Measurements from ENCODE around the gene GRK3.
"Not testable (repeated sequence)": the region's sequence is repeated elsewhere in the genome, so short reads cannot be mapped to it uniquely, and the experiment has no call there.

Gene GRK3

DNA sequence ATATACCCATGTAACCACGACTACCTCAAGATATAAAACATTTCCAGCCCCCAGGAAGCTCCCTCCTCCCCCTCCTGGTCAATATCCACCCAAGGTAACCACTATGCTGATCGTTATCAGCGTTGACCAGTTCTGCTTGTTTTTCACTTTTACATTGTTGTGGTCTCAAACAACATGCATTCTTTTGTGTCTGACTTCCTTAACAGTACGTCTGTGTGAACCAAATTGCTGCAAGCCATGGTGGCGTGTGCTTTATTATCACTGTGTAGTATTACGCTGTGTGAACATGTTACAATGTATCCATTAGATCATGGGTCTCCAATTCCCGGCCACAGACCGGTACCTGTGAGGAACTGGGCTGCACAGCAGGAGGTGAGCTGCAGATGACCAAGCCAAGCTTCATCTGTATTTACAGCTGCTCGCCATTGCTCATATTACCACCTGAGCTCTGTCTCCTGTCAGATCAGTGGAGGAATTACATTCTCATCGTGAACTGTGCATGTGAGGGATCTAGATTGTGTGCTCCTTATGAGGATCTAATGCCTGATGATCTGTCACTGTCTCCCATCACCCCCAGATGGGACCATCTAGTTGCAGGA, 15.5 kb upstream of the GRK3 start:
- no peak for DNase-seq

DNA sequence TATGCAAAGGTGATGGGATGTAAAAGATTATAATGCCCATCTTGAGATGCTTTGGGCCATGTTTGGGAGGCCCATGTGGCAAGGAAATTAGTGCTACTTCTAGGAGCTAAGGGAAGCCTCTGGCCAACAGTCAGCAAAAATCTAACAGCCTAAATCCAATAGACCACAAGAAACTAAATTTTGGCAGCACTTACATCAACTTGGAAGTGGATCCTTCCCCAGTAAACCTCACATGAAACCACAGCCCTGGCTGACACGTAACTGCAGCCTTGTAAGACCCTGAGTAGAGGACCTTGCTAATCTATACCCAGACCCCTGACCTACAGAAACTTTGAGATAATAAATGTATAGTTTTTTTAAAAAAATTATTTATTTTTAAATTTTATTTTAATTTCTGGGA, 13.1 kb upstream of the GRK3 start:
- no peak for DNase-seq

DNA sequence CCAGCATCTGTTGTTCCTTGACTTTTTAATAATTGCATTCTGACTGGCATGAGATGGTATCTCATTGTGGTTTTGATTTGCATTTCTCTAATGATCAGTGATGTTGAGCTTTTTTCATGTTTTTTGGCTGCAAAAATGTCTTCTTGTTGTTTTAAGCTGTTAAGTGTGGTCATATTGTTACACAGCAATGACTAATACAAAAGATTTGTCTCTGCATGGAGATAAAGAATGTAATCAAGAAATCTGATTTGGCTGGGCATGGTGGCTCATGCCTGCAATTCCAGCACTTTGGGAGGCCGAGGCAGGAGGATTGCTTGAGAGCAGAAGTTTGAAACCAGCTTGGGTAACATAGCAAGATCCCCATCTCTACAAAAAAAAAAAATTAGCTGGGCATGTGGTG, 12.1 kb upstream of the GRK3 start:
- DNase-seq = not testable (repeated sequence)

DNA sequence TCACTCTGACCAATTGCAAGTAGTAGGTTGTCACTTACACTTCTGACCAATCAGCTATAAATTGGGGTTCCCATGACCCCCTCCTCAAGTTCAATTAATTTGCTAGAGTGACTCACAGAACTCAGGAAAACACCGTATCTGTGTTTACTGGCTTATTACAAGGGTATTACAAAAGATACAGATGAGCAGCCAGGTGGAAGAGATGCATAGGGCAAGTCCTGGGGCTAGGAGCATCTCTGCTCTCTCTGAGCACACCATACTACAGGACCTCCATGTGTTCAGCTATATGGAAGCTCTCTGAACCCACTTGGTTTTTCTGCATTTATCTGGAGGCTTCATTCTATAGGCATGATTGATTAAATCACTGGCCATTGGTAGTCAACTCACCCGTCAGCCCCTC, 11.3 kb upstream of the GRK3 start:
- DNase-seq = no peak

DNA sequence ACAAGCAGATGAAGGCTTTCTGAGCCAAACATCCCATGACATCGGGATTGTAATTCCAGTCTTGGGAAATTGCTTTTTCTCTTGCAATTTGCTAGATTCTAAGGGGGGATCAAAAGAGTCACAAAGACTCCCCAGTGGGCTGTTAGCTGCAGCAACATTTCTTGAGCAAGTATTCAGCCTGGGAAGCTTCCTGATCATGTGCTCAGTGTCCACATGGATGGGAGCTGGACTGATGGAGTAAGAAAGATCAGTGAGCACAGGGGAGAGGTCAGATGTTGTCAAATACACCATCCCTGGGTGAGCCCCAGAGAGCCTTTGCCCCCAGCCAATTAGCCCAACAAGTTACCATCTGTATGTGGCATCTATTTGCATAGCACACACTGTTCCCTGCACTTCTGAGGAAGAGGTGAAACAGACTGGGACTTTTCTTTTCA, 10.2 kb upstream of the GRK3 start:
- DNase-seq = no peak

DNA sequence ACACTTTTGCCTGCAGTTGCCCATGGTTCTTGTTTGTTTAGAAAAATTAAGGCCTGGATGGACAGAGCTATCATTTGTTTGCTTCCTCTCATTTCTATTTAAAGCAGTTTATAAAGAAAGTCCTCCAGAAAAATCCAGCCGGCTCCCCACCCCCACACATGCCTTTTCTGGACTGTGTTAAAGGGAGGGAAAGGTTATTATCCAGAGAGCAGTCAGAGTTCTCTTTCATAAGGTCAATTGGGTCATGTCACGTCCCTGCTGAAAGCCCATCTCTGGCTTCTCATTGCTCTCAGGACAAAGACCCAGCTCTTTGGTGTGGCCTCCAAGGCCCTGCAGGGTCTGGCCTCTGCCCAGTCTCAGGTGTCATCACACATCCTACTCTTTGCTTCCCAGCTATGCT, 9.8 kb upstream of the GRK3 start:
- no peak for DNase-seq

DNA sequence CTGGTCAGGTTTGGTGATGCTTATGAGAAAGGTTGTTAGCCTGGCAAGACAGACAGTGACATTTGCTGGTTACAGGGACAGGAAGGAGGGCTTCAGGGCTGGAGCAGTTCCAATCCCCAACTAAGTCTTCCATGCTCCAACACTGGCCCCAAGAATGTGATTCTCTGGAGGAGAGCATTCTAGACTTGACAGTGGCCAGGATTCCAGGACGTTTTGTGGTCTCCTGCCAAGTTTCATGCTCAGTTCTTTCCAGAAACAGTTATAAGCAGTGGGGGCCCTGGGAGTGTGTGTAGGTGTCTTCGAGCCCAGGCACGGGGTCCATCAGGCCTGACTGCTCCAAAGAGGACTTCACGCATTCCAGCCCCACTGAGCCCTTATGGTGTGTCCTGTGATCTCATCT, 8.9 kb upstream of the GRK3 start:
- no peak for DNase-seq

DNA sequence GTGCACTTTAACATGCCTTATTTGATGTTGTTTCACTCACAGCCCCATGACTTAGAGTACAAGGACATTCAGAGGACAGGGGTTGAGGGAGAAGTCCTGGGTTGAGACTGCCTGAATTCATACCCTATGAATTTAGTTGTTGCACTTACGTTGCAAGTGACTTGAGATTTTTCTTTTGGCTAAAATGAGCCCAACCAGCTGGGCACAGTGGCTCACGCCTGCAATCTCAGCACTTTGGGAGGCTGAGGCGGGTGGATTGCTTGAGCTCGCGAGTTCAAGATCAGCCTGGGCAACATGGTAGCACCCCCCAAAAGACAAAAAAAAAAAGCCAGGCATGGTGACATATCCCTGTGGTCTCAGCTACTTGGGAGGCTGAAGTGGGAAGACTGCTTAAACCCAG, 7.3 kb upstream of the GRK3 start:
- no peak for DNase-seq

DNA sequence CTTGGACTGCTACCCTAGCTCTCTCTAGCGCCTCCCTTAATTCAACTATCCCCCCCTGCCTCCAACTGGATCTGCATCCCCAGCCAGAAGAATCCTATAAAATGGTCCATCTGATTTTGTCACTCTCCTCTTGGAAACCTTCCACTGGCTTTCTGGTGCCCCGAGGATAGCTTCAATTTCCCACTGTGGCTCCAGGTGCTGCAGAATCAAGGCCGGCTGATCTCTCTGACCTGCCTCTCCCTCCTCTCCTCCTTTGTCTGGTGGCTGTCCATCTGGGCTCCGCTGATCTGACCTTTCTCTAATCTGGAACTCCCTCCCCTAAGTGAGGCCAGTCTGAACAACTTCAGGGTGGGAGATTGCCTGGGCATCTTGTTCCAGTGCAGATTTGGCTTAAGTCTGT, 6.1 kb upstream of the GRK3 start:
- DNase-seq = no peak

DNA sequence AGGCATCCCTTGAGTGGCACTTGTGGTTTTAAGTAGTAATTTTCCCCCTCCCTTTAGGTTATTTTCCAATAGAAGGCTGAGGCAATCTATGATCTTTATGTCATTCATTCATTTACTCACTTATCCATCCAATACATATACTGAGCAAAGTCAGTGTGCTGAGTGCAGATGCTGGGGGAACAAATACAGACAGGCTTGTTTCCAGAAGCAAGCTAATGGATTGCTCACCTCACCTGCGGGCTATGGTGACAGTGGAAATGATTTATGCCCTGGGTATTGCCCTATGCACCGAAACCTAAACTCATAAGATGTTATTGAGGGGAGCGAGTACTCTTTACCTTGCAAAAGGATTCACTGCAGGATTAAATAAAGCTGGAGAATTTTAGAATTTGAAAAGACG, 4.6 kb upstream of the GRK3 start:
- not testable (repeated sequence) for DNase-seq

DNA sequence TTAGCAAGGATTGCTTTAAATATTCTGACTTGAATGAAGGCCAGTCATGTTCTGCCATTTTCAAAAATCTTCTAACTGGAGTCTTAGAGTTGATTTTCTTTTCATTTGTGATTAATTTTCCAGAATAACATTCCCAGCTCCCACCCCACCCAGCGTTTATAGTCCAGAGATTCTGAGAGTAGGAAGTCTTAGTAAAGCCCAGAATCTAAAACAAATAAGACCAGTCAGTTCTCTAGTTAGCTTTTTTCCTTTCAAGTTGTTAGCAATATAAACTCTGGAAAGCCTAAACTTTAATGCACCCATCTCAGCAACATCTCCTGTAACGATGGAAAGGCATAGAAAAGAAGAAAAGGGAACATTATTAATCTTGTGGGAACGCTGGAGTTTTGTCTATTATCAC, 3.3 kb upstream of the GRK3 start:
- DNase-seq = not testable (repeated sequence)

DNA sequence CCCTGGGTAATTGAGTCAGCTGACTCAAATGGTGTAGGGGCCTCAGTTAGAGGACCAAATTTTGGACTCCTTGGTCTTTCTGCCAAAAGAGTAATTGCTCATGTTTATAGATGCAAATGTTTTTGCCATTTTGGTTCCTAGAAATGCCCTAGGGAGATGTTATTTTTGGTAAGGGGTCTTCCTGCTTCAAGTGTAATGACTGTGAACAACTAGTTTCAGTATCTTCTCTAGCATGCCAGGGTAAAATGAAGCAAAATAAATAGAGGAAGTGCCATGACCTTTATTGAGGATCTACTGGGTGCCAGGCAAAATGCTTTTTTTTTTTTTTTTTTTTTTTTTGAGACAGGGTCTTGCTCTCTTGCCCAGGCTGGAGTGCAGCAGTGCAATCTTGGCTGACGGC, 2.5 kb upstream of the GRK3 start:
- DNase-seq = not testable (repeated sequence)

DNA sequence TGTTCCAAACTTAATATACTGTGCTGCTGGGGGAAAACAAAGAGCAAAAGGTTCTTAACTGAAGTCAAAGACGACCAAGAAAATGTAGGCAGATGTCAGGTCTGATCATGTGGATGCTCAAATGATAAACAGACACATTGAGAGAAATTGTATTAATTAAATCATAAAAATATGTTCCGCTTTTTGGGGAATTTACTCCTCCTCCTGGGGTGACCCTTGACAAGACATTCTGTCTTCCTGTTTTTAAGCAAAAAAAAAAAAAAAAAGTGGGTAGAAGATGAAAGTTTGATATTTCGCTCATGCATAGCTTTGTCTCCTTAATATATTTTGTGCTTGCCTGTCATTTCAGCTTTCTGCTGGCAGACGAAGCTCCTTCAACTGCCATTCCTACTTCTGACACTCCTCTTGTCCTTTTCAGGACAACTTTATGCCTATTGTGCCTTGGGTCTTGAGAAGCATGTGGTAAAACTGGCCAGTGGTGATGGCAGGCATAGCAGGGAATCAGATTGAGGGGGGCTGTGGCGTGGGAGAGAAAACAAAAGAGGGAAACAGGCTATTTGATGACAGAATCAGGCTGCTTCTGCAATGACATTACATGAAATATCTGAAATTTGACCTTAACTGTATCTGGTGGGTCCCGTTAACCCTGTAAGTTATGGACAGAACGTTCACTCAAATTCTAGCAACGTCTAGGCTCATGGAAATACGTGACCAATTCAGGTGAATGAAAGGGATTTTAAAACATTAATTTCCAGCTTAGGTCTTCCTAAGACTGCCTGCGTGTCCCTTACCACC, 1.3 kb upstream of the GRK3 start:
- peak in 3 of 58 donors; percentile 23 to 47 (median 35) for DNase-seq

DNA sequence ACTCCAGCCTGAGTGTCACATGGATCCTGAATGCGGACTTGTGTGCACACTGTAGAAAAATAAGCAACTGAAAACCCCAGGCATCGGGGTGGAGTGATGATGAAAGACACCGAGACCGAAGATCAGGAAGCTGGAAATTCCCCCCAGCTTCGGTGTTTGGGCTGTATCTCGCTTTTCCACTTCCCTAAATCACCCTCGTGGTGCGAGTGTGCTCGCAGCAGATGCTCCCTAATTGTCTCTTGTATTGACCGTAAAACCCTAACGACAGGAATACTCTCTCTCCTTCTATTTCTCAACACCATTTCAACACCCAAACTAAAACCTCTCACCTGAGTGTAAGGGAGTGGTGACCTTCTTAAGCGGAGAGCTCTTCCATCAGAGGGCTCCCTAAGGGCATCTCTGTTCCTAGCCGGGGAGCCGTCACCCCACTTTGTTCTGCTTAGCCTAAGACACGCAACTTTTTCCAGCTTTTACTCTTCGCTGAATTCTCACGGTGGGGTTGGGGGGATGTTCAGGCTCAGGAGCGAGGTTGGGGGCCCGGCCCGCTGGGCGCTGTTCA, 635 bp upstream of the GRK3 start:
- DNase-seq = peak in 34 of 58 donors; percentile 3 to 47 (median 14)

DNA sequence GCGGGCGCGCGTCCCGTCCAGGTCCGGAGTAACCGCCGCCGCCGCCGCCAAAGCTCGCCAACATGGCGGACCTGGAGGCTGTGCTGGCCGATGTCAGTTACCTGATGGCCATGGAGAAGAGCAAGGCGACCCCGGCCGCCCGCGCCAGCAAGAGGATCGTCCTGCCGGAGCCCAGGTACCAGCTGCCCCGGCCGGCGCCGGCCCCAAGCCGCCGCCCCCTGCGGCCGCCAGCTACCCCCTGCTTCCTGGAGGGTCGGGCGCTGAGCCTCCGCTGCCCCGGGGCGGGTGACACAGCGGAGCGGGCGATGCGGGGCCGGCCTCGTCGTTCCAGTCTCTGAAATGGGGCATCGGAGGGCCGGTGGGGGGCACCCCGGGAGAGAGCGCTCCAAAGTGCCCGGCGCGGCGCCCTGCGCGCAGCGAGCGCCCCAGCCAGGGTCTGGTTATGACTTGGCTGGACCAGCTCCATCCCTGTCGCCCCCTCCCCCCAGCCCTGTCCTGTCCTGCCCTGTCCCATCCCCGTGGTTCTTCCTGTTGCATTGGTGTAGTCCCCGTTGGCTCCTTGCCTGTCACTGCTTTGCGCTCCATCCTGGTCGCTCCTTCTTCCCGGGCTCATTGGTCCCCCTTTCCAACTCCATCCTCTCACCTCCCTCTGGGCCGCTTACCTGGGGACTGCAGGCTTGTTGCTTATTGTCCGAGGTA, 653 bp downstream of the GRK3 start:
- peak in 16 of 58 donors; percentile 5 to 38 (median 18) for DNase-seq

DNA sequence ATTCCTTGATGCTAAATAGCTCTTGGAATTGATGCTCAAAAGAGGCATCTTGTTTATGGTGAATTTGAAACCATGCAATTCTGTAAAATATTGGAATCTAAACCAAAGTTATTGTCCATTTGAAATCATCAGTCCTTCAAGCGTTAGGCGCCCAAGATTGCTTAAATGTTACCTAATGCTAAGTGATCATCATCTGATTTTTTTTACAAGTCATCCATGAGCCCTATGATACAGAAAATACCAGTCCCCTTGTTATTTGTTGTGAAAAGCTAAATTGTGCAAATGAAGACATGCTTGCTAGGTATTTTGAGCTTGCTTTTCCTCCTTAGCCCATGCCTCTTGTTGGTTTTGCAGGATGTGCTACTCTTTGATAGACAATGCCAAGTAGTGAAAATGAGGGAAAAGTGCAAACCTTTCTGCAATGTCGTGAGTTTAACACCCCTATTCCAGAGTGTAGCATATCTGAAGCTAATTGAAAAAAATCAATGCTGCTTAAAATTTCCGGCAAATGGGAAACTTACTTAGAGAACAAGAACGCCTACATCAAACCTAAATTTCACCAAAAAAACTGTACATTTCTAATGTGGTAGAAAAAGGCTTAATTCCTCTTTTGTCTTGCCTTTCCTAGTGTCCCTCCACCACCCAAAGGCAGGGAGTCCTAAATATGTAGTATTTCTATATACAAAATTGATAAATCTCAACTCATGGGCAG, 1.9 kb downstream of the GRK3 start:
- DNase-seq = no peak

DNA sequence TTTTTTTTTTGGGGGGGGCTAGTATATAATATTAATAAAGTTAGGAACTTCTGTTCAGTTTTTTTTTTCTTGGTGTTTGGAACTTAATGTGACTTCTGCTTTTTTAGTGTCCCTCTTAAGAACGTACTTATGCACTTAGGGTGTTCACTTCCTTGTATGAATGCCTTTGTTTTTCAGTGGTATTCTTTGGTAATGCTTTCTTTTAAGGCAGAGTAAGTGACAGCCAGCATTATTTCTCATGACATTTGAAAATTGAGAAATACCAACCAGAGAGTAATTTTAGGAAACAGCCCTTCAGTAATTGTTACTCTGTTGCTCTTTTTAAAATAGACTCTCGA, 2.4 kb downstream of the GRK3 start:
- DNase-seq = no peak

DNA sequence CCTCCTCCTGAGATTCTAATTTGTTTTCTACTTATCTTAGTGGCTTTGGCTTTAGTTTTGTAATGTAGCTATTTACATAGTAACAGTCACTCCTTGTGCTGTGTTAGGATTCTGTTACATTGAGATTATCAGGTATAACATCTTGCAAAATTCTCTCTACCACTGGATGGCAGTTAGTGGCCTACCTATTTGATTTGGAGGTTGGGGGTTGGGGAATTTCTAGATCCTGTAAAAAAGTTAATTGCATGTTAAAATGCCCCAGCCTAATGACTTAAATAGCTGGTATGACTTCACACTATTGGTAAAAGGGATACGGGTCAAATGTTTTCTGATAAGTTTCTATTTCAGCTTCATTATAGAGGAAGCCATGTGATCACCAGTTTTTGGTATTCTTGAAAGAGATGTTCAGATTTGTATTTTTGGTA, 2.8 kb downstream of the GRK3 start:
- DNase-seq = peak in 1 of 58 donors; percentile 12

DNA sequence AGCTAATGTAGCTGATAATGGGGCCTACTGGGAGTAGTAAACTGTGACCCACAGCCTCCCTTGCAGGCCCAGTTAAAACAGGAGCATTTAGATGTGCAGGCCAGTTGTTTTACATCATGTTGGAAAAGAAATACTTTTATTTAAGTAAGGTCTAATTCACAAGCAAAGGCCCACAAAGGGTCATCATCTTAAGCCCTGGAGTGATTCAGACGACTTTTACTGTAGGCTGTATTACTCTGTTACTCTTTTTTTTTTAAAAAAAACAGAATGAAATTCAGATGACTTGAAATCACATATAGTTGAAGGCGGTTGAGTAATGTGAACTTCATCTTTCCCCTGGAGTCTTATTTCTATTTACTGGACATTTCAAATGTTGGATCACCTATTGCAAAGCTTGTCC, 3.6 kb downstream of the GRK3 start:
- not testable (repeated sequence) for DNase-seq

DNA sequence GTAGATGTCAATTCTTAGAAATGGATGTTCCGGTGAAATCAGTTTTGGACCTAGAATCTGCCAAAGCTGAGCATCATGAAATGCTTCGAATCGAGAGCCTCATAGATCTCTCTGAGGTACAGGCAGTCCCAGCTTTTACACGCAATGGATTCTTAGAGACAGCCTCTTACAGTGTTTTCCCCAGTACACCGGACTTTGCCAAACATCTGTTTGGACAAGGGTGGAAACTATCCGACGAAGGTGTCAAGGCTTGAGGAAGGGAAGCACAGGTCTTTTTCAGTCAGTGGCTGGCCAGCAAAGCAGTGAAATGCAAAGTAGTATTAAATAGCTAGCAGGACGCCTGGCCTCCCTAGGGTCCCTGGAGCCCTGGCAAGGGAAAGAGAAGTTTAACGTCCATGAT, 4.9 kb downstream of the GRK3 start:
- DNase-seq = no peak

DNA sequence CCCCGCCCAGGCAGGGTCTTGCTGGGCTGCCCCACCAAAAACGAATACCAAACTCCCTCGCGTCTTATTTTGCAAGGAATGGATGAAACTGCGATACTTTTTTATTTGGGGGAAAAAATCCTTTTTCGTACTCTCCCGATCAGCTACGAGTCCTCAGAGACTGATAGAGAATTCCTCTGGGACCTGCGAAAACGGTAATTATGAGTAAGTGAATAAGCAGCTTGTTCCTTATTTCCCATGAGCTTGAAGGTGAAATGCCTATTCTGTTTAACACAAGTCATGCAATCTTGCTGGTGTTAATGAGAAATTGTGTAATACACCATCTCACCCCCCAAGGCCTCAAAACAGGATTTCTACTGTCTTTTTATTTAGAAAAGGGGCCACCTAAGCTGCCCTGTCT, 5.5 kb downstream of the GRK3 start:
- DNase-seq = no peak

DNA sequence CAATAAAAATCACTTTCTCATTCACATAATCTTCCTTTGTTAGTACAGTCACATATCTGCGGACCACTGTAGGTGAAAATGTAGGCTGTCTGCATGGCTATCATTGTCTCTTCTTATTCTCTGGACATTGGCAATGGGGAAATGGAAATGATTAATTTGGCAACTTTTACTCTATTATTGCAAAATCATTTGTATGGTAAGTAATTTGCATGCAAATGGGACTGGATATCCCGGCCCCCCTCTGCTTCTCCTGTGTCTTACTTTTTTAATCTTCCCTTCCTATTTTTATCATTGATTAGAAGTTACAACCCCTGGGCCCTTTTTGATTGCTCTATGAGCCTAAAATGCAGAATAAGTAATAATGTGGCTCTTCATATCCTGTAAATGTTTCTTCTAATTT, 6.0 kb downstream of the GRK3 start:
- DNase-seq = no peak

Data from anterior cingulate cortex (tissue), 58 donors.